NCI-H2107 treated with DMSO at 0.1 percent for 48 hours (cell line): ENCODE data around the gene RAB22A.

ENCODE experiments used
- DNase-seq: peaks from one replicate; lab custom pipeline; 2025; ENCODE audit not compliant: unreplicated experiment; lab: John Stamatoyannopoulos, UW

RAB22A gene

DNA sequence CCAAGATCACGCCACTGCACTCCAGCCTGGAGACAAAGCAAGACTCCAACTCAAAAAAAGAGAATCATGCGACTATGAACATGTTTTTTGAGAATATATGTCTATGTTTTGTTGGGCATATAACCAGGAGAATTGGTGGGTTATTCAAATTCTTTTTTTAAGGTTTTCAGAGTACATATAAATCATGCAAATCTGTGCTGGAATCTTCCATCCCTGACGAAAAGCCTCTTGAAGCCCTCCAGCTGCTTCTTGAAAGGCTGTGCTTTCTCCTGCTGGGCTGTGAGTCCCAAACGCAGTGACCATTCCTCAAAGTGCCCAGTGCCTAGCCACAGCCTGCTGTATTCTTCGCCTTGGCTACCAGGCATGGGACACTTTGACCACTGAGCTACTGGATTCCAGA lies 9.2 kb upstream of the RAB22A start:
- DNase-seq: no peak

DNA sequence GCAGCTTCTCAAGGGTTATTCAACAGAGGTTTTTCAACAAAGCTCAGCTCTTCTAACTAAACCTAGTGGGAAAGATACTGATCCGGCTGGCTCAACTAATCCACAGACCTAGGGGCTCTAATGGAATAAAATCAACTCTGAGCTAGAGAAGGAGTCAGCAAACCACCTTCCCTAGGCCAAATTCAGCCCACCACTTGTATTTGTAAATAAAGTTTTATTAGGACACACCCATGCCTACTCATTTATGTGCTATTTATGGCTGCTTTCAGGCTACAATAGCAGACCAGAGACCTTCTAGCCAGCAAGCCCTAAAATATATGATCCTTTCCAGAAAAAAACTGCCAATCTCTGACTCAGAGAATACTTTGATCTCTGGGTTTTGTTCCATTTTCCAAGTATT lies 6.0 kb upstream of the RAB22A start:
- peak; percentile 38 for DNase-seq

DNA sequence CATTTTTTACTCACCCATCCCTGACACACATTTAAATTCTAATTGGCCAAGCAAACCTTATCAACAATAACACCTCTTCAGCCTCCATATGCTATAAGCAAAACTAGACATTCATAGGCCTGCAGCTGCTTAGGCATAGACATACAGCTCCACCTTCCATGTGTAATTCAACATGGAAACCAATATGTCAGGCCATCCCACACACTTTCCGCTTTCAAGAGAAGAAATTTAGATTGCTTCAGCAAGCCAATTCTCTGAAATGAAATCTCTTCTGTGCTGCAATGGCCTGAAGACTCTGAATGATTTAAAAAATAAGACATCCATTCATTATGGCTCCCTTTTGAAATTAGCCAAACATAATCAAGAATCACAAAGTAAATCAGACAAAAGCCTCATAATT lies 4.5 kb upstream of the RAB22A start:
- DNase-seq: no peak

DNA sequence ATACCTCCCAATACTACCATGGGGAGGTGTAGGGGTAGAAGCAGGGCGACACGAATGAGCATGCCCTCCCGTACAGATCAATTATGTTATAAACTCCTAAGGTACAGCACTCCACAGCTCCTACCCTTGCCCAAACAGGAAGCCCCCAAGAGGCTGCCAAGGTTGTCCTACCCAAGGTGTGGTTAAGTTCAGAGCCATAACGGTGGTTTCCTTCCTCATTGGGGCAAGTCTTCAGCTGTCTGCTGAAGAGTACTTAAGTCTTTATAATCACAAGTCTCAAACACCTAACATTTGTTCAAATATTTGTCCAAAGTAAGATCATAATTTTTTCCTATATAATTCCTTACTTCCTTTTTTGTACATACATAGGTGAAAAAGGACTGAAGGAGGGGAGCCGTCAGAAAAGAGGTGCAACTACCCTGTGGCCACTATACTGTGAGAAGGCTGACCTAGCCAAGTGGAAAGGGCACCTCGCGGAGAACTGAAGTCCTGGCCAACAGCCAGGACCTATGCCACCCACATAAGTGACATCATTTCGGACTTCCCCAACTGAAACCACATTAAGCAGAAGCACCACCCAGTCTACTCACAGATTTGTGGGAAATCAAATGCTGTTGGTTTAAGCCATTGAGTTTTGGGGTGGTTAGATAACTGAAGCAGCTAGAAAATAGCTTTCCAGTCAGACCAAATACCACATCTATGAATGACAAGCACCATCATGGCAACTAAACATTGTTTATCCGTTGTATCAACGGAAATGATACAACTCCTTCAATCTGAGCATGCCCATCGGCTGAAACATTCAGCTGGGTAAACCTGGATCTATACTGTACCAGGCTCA lies 2.9 kb upstream of the RAB22A start:
- DNase-seq: no peak

DNA sequence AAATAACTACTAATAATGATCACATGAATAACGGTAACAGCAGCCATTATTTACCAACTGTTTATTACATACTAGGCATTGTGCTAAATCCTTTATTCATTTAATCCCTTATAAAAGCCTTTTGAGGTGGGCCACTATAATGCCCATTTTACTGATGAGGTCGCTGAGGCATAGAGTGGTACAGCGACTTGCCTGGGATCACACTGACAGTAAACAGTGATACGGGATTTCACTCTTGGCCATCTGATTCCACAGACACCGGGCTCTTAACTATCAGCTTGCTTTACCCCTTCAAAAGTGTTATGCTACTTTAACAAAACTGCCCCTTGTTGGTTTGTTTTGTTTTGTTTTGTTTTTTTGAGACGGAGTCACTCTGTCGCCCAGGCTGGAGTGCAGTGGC lies 2.2 kb upstream of the RAB22A start:
- DNase-seq: no peak

DNA sequence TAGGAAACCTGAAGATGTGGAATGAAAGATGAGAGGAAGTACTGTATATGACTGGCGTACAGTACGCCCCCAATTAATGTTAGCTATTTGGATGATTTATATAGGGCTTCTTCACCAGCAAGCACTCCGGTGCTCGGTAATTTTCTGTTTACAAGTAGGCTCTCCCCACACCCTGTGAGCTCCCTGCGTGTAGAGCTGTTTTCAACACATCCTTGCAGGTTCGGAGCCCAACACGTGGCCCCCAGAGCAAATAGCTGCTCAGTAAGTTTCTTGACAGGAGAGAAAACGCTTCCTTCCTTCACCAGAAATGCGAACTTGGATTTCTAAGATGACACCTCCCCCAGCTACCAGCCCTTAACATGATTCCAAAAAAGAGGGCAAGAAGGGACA lies 1.2 kb upstream of the RAB22A start:
- no peak for DNase-seq

DNA sequence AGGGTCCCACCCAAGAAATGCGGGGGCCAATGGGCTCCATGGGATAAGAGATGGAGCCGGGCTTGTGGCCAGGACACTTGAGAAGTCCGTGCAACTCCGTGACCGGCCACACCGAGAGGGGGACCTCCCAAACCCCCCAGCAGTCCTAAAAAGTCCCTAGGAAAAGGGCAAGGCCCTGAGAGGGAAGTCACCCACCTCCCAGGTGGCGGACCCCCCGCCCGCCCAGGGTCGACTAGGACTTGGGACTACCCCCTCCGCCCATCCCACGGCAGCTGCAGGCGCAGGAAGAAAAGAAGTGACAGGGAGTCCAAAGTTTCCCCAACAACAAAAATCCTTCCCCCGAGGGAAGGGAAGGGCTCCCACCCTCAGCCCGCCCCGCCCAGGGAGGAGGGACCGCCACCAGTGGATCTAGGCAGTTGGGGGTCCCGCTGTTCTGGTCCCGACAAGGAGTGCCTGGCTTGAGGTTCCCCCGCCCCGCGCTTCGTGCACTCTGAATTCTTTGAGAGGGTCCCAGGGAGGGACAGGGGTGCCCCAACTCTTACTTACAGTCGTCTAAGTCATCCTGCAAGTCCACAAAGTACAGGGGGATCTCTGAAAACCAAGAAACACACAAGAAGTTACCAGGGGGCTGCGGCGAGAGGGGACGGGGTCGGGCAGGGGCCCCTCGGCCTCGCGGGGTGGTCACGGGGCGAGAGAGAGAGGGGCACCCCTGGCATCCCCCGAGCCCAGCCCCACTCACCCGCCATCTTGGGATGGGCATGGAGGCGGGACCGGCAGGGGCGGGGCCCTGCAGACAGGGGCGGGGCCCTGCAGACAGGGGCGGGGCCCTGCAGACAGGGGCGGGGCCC lies 611 bp upstream of the RAB22A start:
- no peak for DNase-seq

DNA sequence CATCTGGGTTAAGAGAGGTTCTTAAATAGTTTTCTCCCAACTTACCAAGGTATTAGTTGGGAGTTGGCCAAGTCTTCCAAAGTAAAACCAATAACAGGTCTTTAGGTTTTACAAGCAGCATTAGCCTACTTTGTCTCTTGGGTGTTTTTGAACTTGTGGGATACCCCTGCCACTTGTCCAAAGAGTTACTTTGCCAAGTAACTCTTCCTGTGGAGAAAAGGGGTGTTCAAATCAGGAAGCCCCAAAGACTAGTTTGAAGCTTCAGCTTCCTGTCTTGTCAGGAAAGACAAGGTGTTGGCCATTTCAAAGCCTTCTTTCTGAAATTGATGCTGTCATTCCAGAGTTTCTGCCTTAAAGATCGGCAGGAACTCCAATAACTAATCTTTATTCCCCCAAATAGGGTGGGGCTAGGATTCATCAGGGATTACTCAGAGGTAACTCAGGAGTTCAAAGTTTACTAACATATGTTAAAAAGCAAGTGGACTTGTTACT lies 822 bp downstream of the RAB22A start:
- no peak for DNase-seq

DNA sequence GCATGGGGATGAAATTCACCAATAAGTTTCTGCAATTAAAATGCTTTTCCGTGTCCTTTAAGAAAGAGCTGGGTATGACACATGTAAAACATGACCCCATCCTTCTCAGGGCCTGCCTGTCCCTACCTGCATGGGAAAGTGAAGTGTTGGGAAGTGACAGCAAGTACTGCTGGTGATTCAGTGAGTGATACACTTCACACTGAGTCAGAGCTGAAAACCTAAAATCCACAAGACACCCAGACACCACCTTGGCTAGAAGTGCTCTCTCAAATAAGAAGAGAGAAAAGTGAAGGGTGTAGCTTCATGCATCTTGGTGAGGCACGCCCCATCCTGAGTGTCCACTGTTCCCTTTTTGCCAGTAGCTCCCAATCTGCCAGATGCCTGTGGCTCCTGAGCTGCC lies 3.3 kb downstream of the RAB22A start:
- no peak for DNase-seq

DNA sequence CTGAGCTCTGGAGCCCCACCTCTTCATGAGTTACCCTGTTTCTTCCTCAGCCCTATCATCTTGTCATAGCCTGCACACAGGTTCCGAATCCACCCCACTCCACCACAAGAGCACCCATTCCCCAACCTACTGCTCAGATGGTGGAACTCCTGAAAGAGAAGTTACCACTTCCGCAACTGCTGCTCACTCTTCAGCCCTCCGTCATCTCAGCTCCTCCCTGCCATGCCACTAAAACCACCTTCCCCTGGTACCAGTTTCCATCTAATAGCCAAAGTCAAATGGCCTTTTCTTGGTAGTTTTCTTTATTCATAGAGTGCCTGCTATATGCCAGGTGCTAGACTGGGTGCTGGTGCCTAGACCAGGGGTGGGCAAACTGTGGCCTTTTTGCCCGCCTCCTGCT lies 3.9 kb downstream of the RAB22A start:
- DNase-seq: no peak

DNA sequence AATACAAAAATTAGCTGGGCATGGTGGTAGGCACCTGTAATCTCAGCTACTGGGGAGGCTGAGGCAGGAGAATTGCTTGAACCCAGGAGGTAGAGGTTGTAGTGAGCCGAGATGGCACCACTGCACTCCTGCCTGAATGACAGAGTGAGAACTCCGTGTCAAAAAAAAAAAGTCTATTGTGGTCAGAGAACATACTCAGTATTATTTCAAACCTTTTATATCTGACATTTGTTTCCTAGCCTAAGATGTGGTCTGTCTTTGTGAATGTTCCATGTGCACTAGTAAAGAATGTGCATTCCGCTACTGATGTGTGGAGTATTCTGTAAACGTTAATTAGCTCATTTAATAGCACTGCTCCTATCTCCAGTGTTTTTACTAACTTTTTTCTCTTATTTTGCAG lies 11.7 kb downstream of the RAB22A start:
- DNase-seq: no peak

DNA sequence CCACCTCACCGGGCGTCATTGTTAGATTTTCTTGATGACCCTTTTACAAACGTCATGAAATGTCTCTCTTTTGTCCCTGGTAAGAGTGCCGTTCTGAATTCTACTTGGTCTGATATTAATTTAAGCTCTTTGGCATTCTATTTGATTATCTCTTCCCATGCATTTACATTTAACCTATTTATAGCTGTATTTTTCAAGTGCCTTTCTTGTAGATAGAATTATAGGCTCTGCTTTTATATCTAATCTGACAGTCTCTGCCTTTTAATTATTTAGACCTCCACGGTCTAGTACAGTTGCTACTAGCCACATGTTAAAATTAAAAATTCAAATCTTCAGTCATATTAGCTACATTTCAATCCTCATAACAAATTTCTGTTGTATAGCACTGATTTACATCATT lies 12.6 kb downstream of the RAB22A start:
- no peak for DNase-seq

DNA sequence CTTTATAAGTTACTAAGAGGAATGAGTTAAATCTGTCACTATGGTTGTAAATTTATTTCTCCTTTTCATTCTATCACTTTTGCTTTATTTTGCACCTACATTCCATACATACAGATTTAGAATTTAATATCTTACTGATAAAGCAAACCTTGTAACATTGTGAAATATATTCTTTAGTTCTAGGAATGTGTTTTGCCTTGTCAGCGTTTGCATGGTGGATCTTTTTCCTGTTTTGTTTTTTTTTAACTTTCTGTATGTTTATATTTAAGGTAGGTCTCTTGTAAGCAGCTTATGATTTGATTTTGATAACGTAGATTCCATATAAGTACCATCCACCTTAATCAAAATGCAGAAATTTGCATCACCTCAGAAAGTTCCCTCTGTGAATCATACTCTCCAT lies 16.4 kb downstream of the RAB22A start:
- DNase-seq: no peak

DNA sequence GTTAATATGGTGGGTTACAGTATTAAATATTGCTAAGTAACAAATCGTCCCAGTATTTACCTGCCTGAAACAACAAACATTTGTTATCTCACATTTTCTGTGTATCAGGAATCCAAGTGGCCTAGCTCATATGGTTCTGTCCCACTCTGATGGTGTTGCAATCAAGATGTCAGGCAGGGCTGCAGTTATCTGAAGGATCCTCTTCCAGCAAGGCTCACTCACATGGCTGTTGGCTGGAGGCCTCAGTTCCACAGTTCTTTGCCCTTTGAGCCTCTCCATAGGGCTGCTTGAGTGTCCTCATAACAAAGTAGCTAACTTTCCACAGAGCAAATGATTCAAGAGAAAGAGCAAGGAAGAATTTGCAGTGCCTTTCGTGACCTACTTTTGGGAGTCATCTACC lies 17.7 kb downstream of the RAB22A start:
- no peak for DNase-seq

DNA sequence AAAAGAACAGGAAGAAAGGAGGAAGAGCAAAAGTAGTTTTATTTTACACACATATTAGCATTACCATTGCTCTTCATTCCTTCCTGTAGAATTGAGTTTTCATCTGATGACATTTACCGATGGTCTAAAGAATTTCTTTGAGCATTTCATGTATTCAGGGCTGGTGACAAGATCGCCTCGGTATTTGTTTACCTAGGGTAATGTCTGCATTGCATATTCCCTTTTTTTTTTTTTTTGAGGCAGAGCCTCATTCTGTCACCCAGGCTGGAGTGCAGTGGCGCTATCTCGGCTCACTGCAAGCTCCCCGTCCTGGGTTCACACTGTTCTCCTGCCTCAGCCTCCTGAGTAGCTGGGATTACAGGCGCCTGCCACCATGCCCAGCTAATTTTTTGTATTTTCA lies 19.3 kb downstream of the RAB22A start:
- DNase-seq: no peak

DNA sequence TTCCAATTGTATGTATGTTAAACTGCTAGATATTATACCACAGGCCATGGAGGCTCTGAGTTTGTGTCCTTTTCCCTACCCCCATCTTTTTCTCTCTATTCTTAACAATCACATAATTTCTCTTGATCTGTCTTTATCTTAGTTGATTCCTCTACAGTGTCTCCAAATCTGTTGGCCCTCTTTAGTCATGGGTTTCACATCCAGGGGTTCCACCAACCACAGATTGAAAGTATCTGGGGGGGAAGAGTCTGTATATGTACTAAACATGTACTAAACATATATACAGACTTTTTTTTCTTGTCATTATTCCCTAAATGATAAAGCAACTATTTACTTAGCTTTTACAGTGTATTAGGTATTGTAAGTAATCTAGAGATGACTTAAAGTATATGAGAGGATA lies 20.2 kb downstream of the RAB22A start:
- DNase-seq: no peak

DNA sequence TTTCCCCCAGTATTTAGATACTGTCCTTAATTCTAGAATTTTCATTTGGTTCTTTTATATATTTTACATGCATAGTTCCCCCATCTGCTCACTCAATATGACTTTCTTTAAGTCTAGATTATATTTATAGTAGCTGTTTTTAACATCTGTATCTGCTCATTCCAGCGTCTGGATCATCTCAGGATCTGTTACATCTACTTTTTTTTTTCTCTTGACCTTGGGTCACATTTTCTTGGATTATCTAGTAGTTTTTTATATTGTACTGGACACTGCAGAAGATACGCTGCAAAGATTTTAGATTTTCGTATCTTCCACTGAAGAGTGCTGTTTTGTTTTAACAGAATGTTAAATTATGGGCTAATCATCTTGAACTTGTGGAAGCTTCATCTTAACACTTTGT lies 20.7 kb downstream of the RAB22A start:
- no peak for DNase-seq

DNA sequence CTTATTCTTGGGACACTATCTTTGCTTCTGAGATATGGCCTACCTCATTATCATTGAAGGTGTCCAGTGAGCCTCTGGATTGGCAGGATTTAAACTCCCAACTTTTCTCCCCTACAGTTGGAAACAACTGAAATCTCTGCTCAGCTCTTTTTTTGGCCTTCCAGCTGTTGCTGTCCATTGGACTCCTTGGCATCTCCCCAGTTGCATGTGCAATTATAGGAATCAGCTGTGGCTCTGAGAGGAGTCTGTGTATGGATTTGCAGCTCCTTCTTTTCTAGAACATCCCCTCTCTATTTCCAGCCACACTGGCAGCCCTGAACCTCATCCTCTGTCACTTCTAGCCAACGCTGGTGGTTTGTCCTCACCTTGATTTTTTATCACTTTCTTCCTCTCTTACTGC lies 21.2 kb downstream of the RAB22A start:
- no peak for DNase-seq

DNA sequence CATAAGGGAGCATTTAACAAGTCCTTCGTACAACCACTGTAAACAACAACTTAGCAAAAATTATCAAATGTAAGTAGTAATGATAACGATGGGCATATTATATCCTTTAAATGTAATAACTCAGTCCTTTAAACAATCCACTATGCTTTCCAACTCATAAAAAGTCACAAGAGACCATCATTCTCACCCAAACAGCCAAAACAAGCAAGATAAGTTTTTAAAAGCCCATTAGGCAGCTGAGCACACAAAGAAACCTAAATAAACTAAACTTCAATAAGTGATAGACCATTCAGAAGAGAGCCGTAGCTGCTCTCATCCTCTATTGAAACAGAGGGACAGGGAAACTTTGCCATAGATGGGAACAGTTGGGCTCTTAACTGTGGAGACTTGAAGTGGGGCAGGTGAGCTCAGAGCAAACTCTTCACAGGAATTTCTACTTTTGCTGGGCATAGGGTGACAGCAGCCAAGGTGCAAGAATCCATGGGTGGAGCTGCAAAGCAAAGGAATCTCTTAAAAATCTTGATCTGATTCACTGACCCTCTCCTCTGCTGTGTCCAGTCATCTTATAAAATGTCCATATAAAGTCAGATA lies 22.5 kb downstream of the RAB22A start:
- DNase-seq: peak; percentile 15

DNA sequence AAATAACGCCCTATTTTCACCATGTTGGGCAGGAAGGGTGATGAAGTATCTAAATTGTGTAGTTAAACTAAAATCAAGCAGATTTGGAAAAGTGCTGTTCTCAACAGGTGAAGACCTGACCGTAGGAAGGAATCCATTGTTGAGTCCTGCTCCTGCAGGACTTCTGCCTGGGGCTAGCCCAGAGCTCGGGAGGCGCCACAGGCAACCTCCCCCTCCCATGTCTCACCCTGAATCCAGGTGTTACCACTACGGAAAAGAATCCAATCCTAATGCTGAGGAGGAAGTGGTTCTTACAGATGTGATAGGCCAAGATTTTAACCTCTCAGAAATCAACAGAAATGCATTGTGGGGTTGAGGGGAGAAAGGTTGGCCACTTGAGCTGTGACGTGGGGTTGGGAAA lies 30.2 kb downstream of the RAB22A start:
- no peak for DNase-seq

DNA sequence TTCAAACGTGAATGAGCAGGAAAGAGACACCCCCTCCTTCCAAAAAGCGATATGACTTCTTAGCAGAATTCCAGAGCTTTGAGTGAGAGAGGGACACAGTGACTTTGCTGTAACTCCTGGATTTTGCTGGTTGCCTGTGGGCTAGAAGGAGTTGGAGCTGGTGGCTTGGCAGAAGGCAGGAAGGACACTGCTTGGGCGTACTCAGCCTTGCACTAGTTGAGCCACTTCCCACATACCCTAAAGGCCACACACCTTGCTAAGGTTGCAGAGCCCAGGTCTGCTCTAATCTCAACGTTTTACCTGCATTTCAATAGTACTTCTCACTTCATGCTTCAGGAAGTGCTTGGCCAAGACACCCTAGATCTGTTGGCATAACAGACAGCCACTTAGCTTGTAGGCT lies 30.6 kb downstream of the RAB22A start:
- DNase-seq: no peak

DNA sequence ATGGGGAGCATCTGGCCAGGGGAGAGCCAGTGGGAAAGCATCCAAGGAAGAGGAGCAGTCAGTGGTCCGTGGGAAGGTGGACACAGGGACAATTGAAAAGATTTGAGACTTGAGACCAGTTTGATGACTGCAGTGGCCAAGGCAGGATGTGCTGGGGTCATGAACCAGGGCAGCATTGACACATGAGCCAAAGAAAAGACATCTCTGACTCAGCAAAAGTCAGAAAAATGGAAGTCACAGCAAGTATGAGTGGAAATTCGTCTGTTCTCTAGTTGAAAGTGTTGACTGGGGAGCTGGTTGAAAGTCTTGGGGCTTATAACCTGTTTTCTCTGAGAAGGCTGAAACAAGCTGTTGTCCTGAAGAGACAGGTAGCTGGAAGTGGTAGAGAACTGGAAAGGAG lies 31.3 kb downstream of the RAB22A start:
- no peak for DNase-seq
